HG03432 (cell line): Measurements from ENCODE around the gene NR1I2.

Experiments
- ATAC-seq: cut with Tn5 transposase; IDR thresholded peaks from one replicate; pipeline ENCODE4 v1.9.1; 2021; ENCODE audit warnings: mild to moderate bottlenecking, moderate library complexity; ENCODE audit not compliant: unreplicated experiment

The NR1I2 gene

GRCh38 chr3:119817583-119818363 is 35.9 kb downstream of the NR1I2 start:
- ATAC-seq = no peak

GRCh38 chr3:119818937-119819336 is 37.0 kb downstream of the NR1I2 start:
- no peak for ATAC-seq

- ATAC-seq = no peak
Observed at GRCh38 chr3:119819806-119820205, 37.9 kb downstream of the NR1I2 start.

- no peak for ATAC-seq
Observed at GRCh38 chr3:119825820-119826219, 43.9 kb downstream of the NR1I2 start.

- ATAC-seq = no peak
Observed at GRCh38 chr3:119826711-119827608, 45.1 kb downstream of the NR1I2 start.

- ATAC-seq = no peak
Observed at GRCh38 chr3:119829420-119829819, 47.5 kb downstream of the NR1I2 start.

GRCh38 chr3:119831022-119831421 is 49.1 kb downstream of the NR1I2 start:
- ATAC-seq = no peak

GRCh38 chr3:119831941-119832371 is 50.1 kb downstream of the NR1I2 start:
- ATAC-seq = no peak

- peak; percentile 44 for ATAC-seq
Observed at GRCh38 chr3:119834754-119835370, 53.0 kb downstream of the NR1I2 start.

- ATAC-seq = no peak
Observed at GRCh38 chr3:119835556-119835955, 53.7 kb downstream of the NR1I2 start.

- no peak for ATAC-seq
Observed at GRCh38 chr3:119841808-119842471, 60.0 kb downstream of the NR1I2 start.

- no peak for ATAC-seq
Observed at GRCh38 chr3:119849126-119849525, 67.2 kb downstream of the NR1I2 start.

GRCh38 chr3:119856695-119857094 is 74.8 kb downstream of the NR1I2 start:
- ATAC-seq = no peak

GRCh38 chr3:119858957-119859356 is 77.1 kb downstream of the NR1I2 start:
- ATAC-seq = no peak

GRCh38 chr3:119859728-119860127 is 77.8 kb downstream of the NR1I2 start:
- no peak for ATAC-seq

GRCh38 chr3:119861681-119862080 is 79.8 kb downstream of the NR1I2 start:
- no peak for ATAC-seq

GRCh38 chr3:119862616-119863015 is 80.7 kb downstream of the NR1I2 start:
- ATAC-seq = no peak

GRCh38 chr3:119864476-119864875 is 82.6 kb downstream of the NR1I2 start:
- ATAC-seq = no peak
